Measurements from ENCODE around the gene SEMA7A. TPM values are rescaled to one million over a fixed set of nuclear protein-coding genes. Genes with fewer than 3 reads are reported as not detected.
"Not testable (repeated sequence)": the region's sequence is repeated elsewhere in the genome, so short reads cannot be mapped to it uniquely, and the experiment has no call there.

The SEMA7A gene
- total RNA-seq (2014; rRNA removed; shearing (Covaris generic); ENCODE audit: low replicate concordance): 0.96 and 3.8 TPM in 2 replicates

GRCh38 chr15:74433592-74434262, at the start of gene SEMA7A:
SEMA7A (minus strand) TSS chr15:74433958; CDS start chr15:74433918, 40 bp downstream.
- in situ Hi-C loops (cut with HindIII; ENCODE audit: low pct_unique_long_range_greater_than_20kb, low sequenced_read_pairs): no loop called here
- DNase-seq (ENCODE audit: low read depth): peak; percentile 78

- DNase-seq (ENCODE audit: low read depth): no peak
- in situ Hi-C loops (cut with HindIII; ENCODE audit: low pct_unique_long_range_greater_than_20kb, low sequenced_read_pairs): no loop called here
Measured at GRCh38 chr15:74482661-74483060, 48.9 kb upstream of the SEMA7A start.

- DNase-seq (ENCODE audit: low read depth); in situ Hi-C loops (cut with HindIII; ENCODE audit: low pct_unique_long_range_greater_than_20kb, low sequenced_read_pairs): not testable (repeated sequence)
Measured at GRCh38 chr15:74480364-74480763, 46.6 kb upstream of the SEMA7A start.

- DNase-seq (ENCODE audit: low read depth); in situ Hi-C loops (cut with HindIII; ENCODE audit: low pct_unique_long_range_greater_than_20kb, low sequenced_read_pairs): not testable (repeated sequence)
Measured at GRCh38 chr15:74471621-74472020, 37.9 kb upstream of the SEMA7A start.

- in situ Hi-C loops (cut with HindIII; ENCODE audit: low pct_unique_long_range_greater_than_20kb, low sequenced_read_pairs): no loop called here
- DNase-seq (ENCODE audit: low read depth): no peak
Measured at GRCh38 chr15:74470631-74471395, 37.1 kb upstream of the SEMA7A start.

GRCh38 chr15:74468341-74469032, 34.7 kb upstream of the SEMA7A start:
- in situ Hi-C loops (cut with HindIII; ENCODE audit: low pct_unique_long_range_greater_than_20kb, low sequenced_read_pairs): no loop called here
- no peak for DNase-seq (ENCODE audit: low read depth)

GRCh38 chr15:74466570-74466969, 32.8 kb upstream of the SEMA7A start:
- DNase-seq (ENCODE audit: low read depth): no peak
- in situ Hi-C loops (cut with HindIII; ENCODE audit: low pct_unique_long_range_greater_than_20kb, low sequenced_read_pairs): no loop called here

- DNase-seq (ENCODE audit: low read depth): no peak
- in situ Hi-C loops (cut with HindIII; ENCODE audit: low pct_unique_long_range_greater_than_20kb, low sequenced_read_pairs): no loop called here
Measured at GRCh38 chr15:74464897-74465296, 31.1 kb upstream of the SEMA7A start.

GRCh38 chr15:74464216-74464615, 30.5 kb upstream of the SEMA7A start:
- DNase-seq (ENCODE audit: low read depth): no peak
- in situ Hi-C loops (cut with HindIII; ENCODE audit: low pct_unique_long_range_greater_than_20kb, low sequenced_read_pairs): no loop called here

GRCh38 chr15:74463634-74464033, 29.9 kb upstream of the SEMA7A start:
- DNase-seq (ENCODE audit: low read depth): no peak
- in situ Hi-C loops (cut with HindIII; ENCODE audit: low pct_unique_long_range_greater_than_20kb, low sequenced_read_pairs): no loop called here

- in situ Hi-C loops (cut with HindIII; ENCODE audit: low pct_unique_long_range_greater_than_20kb, low sequenced_read_pairs): no loop called here
- peak; percentile 6 for DNase-seq (ENCODE audit: low read depth)
Measured at GRCh38 chr15:74461847-74462511, 28.2 kb upstream of the SEMA7A start.

- peak; percentile 96 for DNase-seq (ENCODE audit: low read depth)
- in situ Hi-C loops (cut with HindIII; ENCODE audit: low pct_unique_long_range_greater_than_20kb, low sequenced_read_pairs): no loop called here
Measured at GRCh38 chr15:74460871-74461846, 27.4 kb upstream of the SEMA7A start, which contains the start of gene UBL7. UBL7 (minus strand) TSS chr15:74461160; CDS start chr15:74458867, 2,293 bp downstream.

GRCh38 chr15:74460298-74460697, 26.5 kb upstream of the SEMA7A start:
- no peak for DNase-seq (ENCODE audit: low read depth)
- in situ Hi-C loops (cut with HindIII; ENCODE audit: low pct_unique_long_range_greater_than_20kb, low sequenced_read_pairs): no loop called here

- in situ Hi-C loops (cut with HindIII; ENCODE audit: low pct_unique_long_range_greater_than_20kb, low sequenced_read_pairs); DNase-seq (ENCODE audit: low read depth): not testable (repeated sequence)
Measured at GRCh38 chr15:74459798-74460197, 26.0 kb upstream of the SEMA7A start.

GRCh38 chr15:74458473-74458872, 24.7 kb upstream of the SEMA7A start:
- in situ Hi-C loops (cut with HindIII; ENCODE audit: low pct_unique_long_range_greater_than_20kb, low sequenced_read_pairs): no loop called here
- no peak for DNase-seq (ENCODE audit: low read depth)

- in situ Hi-C loops (cut with HindIII; ENCODE audit: low pct_unique_long_range_greater_than_20kb, low sequenced_read_pairs); DNase-seq (ENCODE audit: low read depth): not testable (repeated sequence)
Measured at GRCh38 chr15:74457036-74457435, 23.3 kb upstream of the SEMA7A start.

GRCh38 chr15:74454764-74455500, 21.2 kb upstream of the SEMA7A start:
- in situ Hi-C loops (cut with HindIII; ENCODE audit: low pct_unique_long_range_greater_than_20kb, low sequenced_read_pairs): no loop called here
- no peak for DNase-seq (ENCODE audit: low read depth)

All from Caki2 (cell line).